GM12892 (cell line): ENCODE results near the gene RBP7.

Experiments
- POLR2A ChIP-seq: IDR thresholded peaks from 2 replicates; pipeline ENCODE4 v1.6.1; 2011; ENCODE audit warnings: low read depth, low read length, control low read depth
- POLR2AphosphoS5 ChIP-seq: IDR thresholded peaks from 2 replicates; pipeline ENCODE4 v1.6.1; 2011; ENCODE audit warnings: low read depth, low read length, control low read depth

DNA sequence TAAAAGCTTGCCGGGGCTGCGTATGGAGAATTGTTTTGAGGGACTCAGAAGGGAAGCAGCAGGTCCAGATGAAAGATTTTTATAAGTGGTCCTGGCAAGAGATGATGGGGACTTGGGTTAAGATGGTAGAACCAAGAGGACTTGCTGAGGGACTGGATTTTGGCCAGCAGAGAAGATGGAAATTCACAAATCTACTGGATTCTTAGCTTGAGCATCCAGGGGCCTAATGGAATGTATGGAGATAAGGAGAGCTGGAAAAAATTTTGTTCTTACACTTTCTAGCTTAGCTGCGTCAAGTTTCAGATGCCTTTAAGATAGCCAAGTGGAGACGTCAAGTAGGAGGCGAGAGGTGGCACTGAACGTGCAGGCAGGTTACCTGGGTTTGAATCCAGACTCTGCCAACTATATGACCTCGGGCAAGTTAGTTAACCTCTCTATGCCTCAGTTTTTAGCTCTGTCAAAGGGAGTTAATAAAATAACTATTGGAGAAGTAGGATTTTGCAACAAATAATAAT lies 3.4 kb upstream of the RBP7 start:
- TF ChIP-seq POLR2A (no peak), POLR2AphosphoS5 (no peak)
